Neuronal stem cell (in vitro differentiated cells): ENCODE results near the gene GRIK3. TPM values are rescaled to one million over a fixed set of nuclear protein-coding genes. Genes with fewer than 3 reads are reported as not detected.
"Not testable (repeated sequence)": the region's sequence is repeated elsewhere in the genome, so short reads cannot be mapped to it uniquely, and the experiment has no call there.

Source experiments
- DNase-seq: peaks from one replicate; pipeline ENCODE4 v3.0.0-alpha.2; 2013; ENCODE audit warnings: low spot score
- H2AFZ ChIP-seq: one replicate; pipeline ENCODE4 v1.6.1; 2013; ENCODE audit warnings: mild to moderate bottlenecking, low read length, inconsistent platforms
- H2AK5ac ChIP-seq: 2 replicates; pipeline ENCODE4 v1.6.1; 2013; ENCODE audit warnings: low read depth, mild to moderate bottlenecking, inconsistent platforms, low read length, moderate library complexity, mixed read lengths
- H2BK120ac ChIP-seq: 2 replicates; pipeline ENCODE4 v1.6.1; 2013; ENCODE audit warnings: low read depth, mild to moderate bottlenecking, inconsistent platforms, low read length, moderate library complexity, mixed read lengths
- H2BK12ac ChIP-seq: one replicate; pipeline ENCODE4 v1.6.1; 2013; ENCODE audit warnings: low read length, inconsistent platforms
- H2BK15ac ChIP-seq: 2 replicates; pipeline ENCODE4 v1.6.1; 2013; ENCODE audit warnings: mild to moderate bottlenecking, low read length, inconsistent platforms, mixed read lengths
- H2BK5ac ChIP-seq: one replicate; pipeline ENCODE4 v1.6.1; 2013; ENCODE audit warnings: inconsistent platforms, mild to moderate bottlenecking, low read length, moderate library complexity
- H3K14ac ChIP-seq: one replicate; pipeline ENCODE4 v1.6.1; 2013; ENCODE audit warnings: low read length, inconsistent platforms
- H3K18ac ChIP-seq: 2 replicates; pipeline ENCODE4 v1.6.1; 2013; ENCODE audit warnings: low read length, inconsistent platforms
- H3K23ac ChIP-seq: 2 replicates; pipeline ENCODE4 v1.6.1; 2013; ENCODE audit warnings: low read depth, mild to moderate bottlenecking, mixed read lengths, low read length, inconsistent platforms; ENCODE audit not compliant: poor library complexity
- H3K27ac ChIP-seq: replicated peaks from 3 replicates; pipeline ENCODE4 v1.5.1; 2013; ENCODE audit warnings: low read length, inconsistent platforms
- H3K27me3 ChIP-seq, 3 experiments: 2 replicates each; pipeline ENCODE4 v1.6.1; 2013; ENCODE audit warnings: low read length in 3 of 3, mild to moderate bottlenecking in 2 of 3, inconsistent platforms in 1 of 3, low read depth in 1 of 3, mixed read lengths in 1 of 3, moderate library complexity in 1 of 3; ENCODE audit not compliant: control insufficient read depth in 3 of 3, insufficient read depth in 3 of 3
- H3K36me3 ChIP-seq, 2 donors: replicated peaks in 1 of 2; 2 replicates each; pipeline ENCODE4 v1.6.1; 2013; ENCODE audit warnings: low read length in 2 of 2; ENCODE audit not compliant: control insufficient read depth in 2 of 2, insufficient read depth in 2 of 2
- H3K4ac ChIP-seq: 2 replicates; pipeline ENCODE4 v1.6.1; 2013; ENCODE audit warnings: inconsistent platforms, mild to moderate bottlenecking, low read length, moderate library complexity
- H3K4me1 ChIP-seq, 2 donors: 1 replicate in 1 of 2; 2 replicates in 1 of 2; pipeline ENCODE4 v1.6.1; 2013; ENCODE audit warnings: low read length in 2 of 2, low read depth in 1 of 2; ENCODE audit not compliant: control insufficient read depth in 2 of 2, insufficient read depth in 1 of 2
- H3K4me2 ChIP-seq: one replicate; pipeline ENCODE4 v1.6.1; 2013; ENCODE audit warnings: mild to moderate bottlenecking, low read length, inconsistent platforms; ENCODE audit not compliant: insufficient read depth, poor library complexity, severe bottlenecking
- H3K4me3 ChIP-seq, 2 donors: 2 replicates each; pipeline ENCODE4 v1.5.1; 2013; ENCODE audit warnings: low read length in 2 of 2, mild to moderate bottlenecking in 2 of 2, inconsistent platforms in 1 of 2, moderate library complexity in 1 of 2
- H3K79me1 ChIP-seq: one replicate; pipeline ENCODE4 v1.6.1; 2013; ENCODE audit warnings: low read depth, mild to moderate bottlenecking, inconsistent platforms, low read length, moderate library complexity
- H3K9ac ChIP-seq: one replicate; pipeline ENCODE4 v1.6.1; 2013; ENCODE audit warnings: mild to moderate bottlenecking, low read depth, low read length, inconsistent platforms; ENCODE audit not compliant: poor library complexity
- H3K9me3 ChIP-seq, 2 donors: replicated peaks in 1 of 2; 2 replicates each; pipeline versions ENCODE3 to v1.6.1; 2013; ENCODE audit warnings: low read length in 2 of 2, mild to moderate bottlenecking in 2 of 2, inconsistent platforms in 1 of 2, low read depth in 1 of 2, mixed read lengths in 1 of 2, moderate library complexity in 1 of 2; ENCODE audit not compliant: control insufficient read depth in 2 of 2, insufficient read depth in 1 of 2
- H4K8ac ChIP-seq: one replicate; pipeline ENCODE4 v1.6.1; 2013; ENCODE audit warnings: low read depth, mild to moderate bottlenecking, inconsistent platforms, low read length, moderate library complexity
- H4K91ac ChIP-seq: one replicate; pipeline ENCODE4 v1.6.1; 2013; ENCODE audit warnings: low read length, low read depth, mild to moderate bottlenecking, inconsistent platforms; ENCODE audit not compliant: poor library complexity
- WGBS, 2 donors: extraction: QIAGEN DNeasy Blood & Tissue Kit; methylation state at CpG; one replicate each; pipeline ENCODE4 v1.1.7; 2013; ENCODE audit warnings: missing lambda C conversion rate in 2 of 2, mixed read lengths in 1 of 2; ENCODE audit not compliant: insufficient read length in 2 of 2, insufficient replicate concordance in 1 of 2; ENCODE audit errors: extremely low coverage in 2 of 2; 5-methylcytosine and 5-hydroxymethylcytosine counted together
- polyA plus RNA-seq, 2 experiments: library from polyadenylated mRNA; stranded (reverse); fragments of 200-250 nt; gene quantifications; one replicate each; pipeline ENCODE4 v1.2.3, GENCODE V29; 2013

The GRIK3 gene
- polyA plus RNA-seq (2013, experiment 1 of 2), result 1.2 TPM
- polyA plus RNA-seq (2013, experiment 2 of 2), result 1.1 TPM

DNA sequence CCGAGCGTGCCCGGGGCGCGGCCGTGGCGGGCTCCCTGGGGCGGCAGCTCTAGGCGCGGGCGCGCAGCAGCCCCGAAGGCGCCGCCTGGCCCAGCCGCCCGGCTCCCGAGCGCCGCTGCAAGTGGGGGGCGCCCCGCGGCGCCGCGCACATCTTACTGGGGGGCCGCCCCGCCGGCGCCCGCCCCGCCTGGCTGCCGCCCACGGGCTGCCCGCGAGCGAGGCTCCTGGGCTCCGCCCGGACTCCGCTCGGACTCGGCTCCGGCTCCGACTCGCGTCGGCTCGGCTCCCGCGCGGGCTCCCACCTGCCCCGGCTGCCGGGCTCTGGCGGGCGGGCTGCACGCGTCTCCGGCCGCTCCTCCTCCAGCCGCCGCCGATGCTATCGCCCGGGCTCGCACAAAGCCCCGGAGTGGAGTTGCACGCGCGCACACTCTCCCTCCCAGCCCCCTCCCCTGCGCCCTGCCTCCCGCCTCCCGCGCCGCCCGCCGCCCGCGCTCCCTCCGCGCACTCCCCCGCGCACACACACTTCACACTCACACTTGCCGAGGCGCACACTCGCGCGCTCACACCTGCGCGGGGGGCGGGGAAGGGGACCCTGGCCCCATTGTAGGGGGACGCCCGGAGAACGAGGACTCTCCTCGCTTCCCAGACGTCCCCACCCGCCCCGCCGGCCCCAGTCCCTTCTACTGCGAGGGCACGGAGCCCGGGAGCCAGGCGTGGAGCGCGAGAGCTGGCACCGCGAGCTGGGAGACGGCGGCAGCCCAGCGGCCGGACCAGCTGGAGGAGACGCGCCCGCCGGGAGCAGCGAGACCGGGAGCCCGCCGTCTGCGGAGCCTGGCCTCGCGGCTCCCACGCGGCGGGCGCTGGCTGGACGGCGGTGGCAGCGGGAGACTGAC is at the start of gene GRIK3:
Gene GRIK3 (minus strand): TSS at position 395 of the 893 bp plus-strand sequence. CDS start 407 bp downstream, outside the sequence.
- Histone ChIP-seq H3K4me1 (peaks cover 0 to 65% of the 10 kb centered on the region in 2 donors), H3K4ac (no peak within 1 kb of the TSS), H3K27ac (no peak within 1 kb of the TSS), H4K91ac (no peak within 1 kb of the TSS), H3K14ac (peak within 1 kb of the TSS; percentile 63), H2BK5ac (no peak within 1 kb of the TSS), H3K4me2 (peak within 1 kb of the TSS; percentile 91), H3K18ac (peak within 1 kb of the TSS; percentile 95), H3K4me3 (peak within 1 kb of the TSS in 1 of 2 donors; percentile 68), H2AFZ (no peak within 1 kb of the TSS), H4K8ac (no peak within 1 kb of the TSS), H3K23ac (peak within 1 kb of the TSS; percentile 97), H2BK15ac (peak within 1 kb of the TSS; percentile 88), H2BK12ac (peak within 1 kb of the TSS; percentile 33), H3K9ac (peak within 1 kb of the TSS; percentile 63), H3K79me1 (no peaks in the 10 kb centered on the region), H2BK120ac (peak within 1 kb of the TSS; percentile 81), H3K36me3 (no peaks in the 10 kb centered on the region), H2AK5ac (peak within 1 kb of the TSS; percentile 87), H3K27me3 (peaks cover 26 to 93% (median 68%) of the 10 kb centered on the region in 3 experiments), H3K9me3 (no peaks in the 10 kb centered on the region)
- no peak for DNase-seq
- whole genome bisulfite sequencing, 2 donors, result no CpG with 5 or more reads among the region's 128 CpGs

DNA sequence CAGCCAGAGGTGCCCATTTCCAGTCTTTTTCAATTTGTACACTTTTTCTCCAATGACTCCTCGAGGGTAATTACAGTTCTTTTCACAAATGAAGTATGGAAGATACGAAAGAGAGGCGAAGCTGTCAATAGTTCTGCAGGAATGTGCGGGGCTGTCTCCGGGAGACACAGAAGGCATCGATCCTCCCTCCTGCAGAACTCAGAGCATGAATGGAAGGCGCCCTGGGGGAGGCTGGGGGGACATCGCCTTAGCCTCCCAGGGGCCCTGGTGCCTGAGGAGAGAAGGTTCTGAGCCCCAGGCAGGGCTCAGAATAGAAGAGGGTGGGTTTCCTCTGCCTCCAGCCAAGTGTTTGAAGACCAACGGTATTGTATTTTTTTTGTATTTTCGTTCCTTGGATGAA is 49.7 kb upstream of the GRIK3 start:
- no peak overlapping the region for H4K8ac ChIP-seq
- H3K23ac ChIP-seq, result no peak overlapping the region
- no peaks in the 10 kb centered on the region for H3K27me3 ChIP-seq
- H3K4me3 ChIP-seq, result no peak overlapping the region
- H3K27ac ChIP-seq, result no peak overlapping the region
- no peaks in the 10 kb centered on the region for H3K9me3 ChIP-seq
- no peak overlapping the region for H2BK15ac ChIP-seq
- H3K36me3 ChIP-seq, result no peaks in the 10 kb centered on the region
- peaks cover 0 to 11% of the 10 kb centered on the region in 2 donors for H3K4me1 ChIP-seq
- H2BK5ac ChIP-seq, result no peak overlapping the region
- no peak overlapping the region for H2AK5ac ChIP-seq
- no peaks in the 10 kb centered on the region for H3K79me1 ChIP-seq
- no peak overlapping the region for H2BK120ac ChIP-seq
- peak overlapping the region; percentile 49 for H3K18ac ChIP-seq
- no peak overlapping the region for H3K14ac ChIP-seq
- DNase-seq, result no peak
- no peak overlapping the region for H2AFZ ChIP-seq
- H3K4me2 ChIP-seq, result no peak overlapping the region
- no peak overlapping the region for H3K9ac ChIP-seq
- H2BK12ac ChIP-seq, result no peak overlapping the region
- no peak overlapping the region for H3K4ac ChIP-seq
- no peak overlapping the region for H4K91ac ChIP-seq
- WGBS, 2 donors, result no CpG with 5 or more reads among the region's 10 CpGs

DNA sequence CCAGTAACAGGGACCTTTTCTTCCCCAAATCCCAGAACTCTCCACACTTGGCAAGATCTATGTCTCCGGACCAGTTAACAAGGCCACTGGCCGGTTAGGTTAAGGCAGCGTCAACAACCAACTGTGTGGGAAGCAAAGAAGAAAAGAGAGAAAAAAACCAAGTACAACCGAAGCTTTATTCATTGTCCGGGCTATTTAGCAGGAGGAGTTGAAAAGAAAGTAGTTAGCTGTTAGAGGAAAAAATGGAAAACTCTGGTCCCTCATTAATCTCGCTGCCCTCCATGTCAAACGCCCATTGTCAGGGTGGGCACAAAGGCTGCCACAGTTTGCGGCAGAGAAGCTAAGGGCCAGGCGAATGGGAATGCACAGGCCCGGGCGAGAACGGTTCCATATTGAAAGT is 49.3 kb upstream of the GRIK3 start:
- Histone ChIP-seq H2BK5ac (no peak overlapping the region), H3K4ac (no peak overlapping the region), H3K4me2 (no peak overlapping the region), H2AFZ (no peak overlapping the region), H4K91ac (no peak overlapping the region), H3K27me3 (no peaks in the 10 kb centered on the region), H2BK15ac (no peak overlapping the region), H4K8ac (no peak overlapping the region), H2AK5ac (no peak overlapping the region), H3K18ac (no peak overlapping the region), H3K23ac (no peak overlapping the region), H3K9ac (no peak overlapping the region), H2BK12ac (no peak overlapping the region), H3K36me3 (no peaks in the 10 kb centered on the region), H2BK120ac (no peak overlapping the region), H3K14ac (no peak overlapping the region), H3K4me1 (peaks cover 0 to 11% of the 10 kb centered on the region in 2 donors), H3K27ac (no peak overlapping the region), H3K4me3 (no peak overlapping the region), H3K79me1 (no peaks in the 10 kb centered on the region), H3K9me3 (no peaks in the 10 kb centered on the region)
- DNase-seq, result no peak
- no CpG with 5 or more reads among the region's 12 CpGs for WGBS, 2 donors

DNA sequence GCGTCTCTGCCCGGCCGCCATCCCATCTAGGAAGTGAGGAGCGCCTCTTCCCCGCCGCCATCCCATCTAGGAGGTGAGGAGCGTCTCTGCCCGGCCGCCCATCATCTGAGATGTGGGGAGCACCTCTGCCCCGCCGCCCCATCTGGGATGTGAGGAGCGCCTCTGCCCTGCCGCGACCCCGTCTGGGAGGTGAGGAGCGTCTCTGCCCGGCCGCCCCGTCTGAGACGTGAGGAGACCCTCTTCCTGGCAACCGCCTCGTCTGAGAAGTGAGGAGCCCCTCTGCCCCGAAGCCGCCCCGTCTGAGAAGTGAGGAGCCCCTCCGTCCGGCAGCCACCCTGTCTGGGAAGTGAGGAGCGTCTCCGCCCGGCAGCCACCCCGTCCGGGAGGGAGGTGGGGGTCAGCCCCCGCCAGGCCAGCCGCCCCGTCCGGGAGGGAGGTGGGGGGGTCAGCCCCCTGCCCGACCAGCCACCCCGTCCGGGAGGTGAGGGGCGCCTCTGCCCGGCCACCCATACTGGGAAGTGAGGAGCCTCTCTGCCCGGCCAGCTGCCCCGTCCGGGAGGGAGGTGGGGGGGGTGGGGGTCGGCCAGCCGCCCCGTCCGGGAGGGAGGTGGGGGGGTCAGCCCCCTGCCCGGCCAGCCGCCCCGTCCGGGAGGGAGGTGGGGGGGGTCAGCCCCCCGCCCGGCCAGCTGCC is 46.1 kb upstream of the GRIK3 start:
- not testable (repeated sequence) for H2AFZ ChIP-seq, H3K27ac ChIP-seq, H3K36me3 ChIP-seq, H3K23ac ChIP-seq, H3K79me1 ChIP-seq, H3K4me3 ChIP-seq, DNase-seq, H2BK15ac ChIP-seq, H2AK5ac ChIP-seq, H3K27me3 ChIP-seq, H3K4me2 ChIP-seq, H4K91ac ChIP-seq, H3K4ac ChIP-seq, H3K9me3 ChIP-seq, H2BK5ac ChIP-seq, H3K14ac ChIP-seq, H2BK120ac ChIP-seq, H2BK12ac ChIP-seq, H4K8ac ChIP-seq, H3K9ac ChIP-seq, H3K18ac ChIP-seq
- H3K4me1 ChIP-seq, result peaks cover 0 to 11% of the 10 kb centered on the region in 2 donors
- WGBS, 2 donors, result no CpG with 5 or more reads among the region's 54 CpGs
